ENCODE data around the gene MRPL20. TPM values are rescaled to one million over a fixed set of nuclear protein-coding genes. Genes with fewer than 3 reads are reported as not detected.

Gene MRPL20
- total and polyA plus RNA-seq, 2 donors (not counting 3 experiments of a cell fraction or from before 2014, with no cell fraction given) = 134 to 152 TPM

GRCh38 chr1:1425753-1426495 lies 18.8 kb upstream of the MRPL20 start:
- Histone ChIP-seq H2AFZ (ENCODE audit: low read depth, low read length) (no peak overlapping the region), H3K4me1 (ENCODE audit: control insufficient read depth, extremely low read depth, insufficient read depth, low read length) (peaks cover 10% of the 10 kb centered on the region), H3K27me3 (ENCODE audit: control insufficient read depth in 2 of 2, insufficient read depth in 2 of 2, low read length in 2 of 2) (no peaks in the 10 kb centered on the region), H3K79me2 (ENCODE audit: control insufficient read depth, insufficient read depth, low read length) (no peaks in the 10 kb centered on the region), H3K9me3 (replicated peaks; ENCODE audit: control insufficient read depth, insufficient read depth, low read length) (no peaks in the 10 kb centered on the region), H4K20me1 (replicated peaks; ENCODE audit: control insufficient read depth, extremely low read depth, insufficient read depth, low read length) (no peaks in the 10 kb centered on the region), H3K36me3 (ENCODE audit: control insufficient read depth in 2 of 2, extremely low read depth in 1 of 2, insufficient read depth in 2 of 2, low read length in 2 of 2) (no peaks in the 10 kb centered on the region), H3K4me2 (ENCODE audit: insufficient read depth, low read length) (no peak overlapping the region), H3K9me1 (replicated peaks; ENCODE audit: control insufficient read depth, extremely low read depth, insufficient read depth, low read length) (no peaks in the 10 kb centered on the region), H3K27ac (ENCODE audit: insufficient read depth, low read depth, low read length) (no peak overlapping the region), H3K4me3 (replicated peaks in 1 of 3; ENCODE audit: insufficient read depth in 1 of 3, low read depth in 1 of 3, low read length in 3 of 3) (no peak overlapping the region), H3K9ac (replicated peaks; ENCODE audit: extremely low read depth, insufficient read depth, low read length) (no peak overlapping the region)
- POLR2A ChIA-PET = no interaction called here
- intact Hi-C loops (cut with micrococcal nuclease) = no loop called here
- no peak for TF ChIP-seq POLR2A (IDR thresholded peaks at IDR 0.05; ENCODE audit: low read depth, low read length)
- TF ChIP-seq FOS (IDR thresholded peaks at IDR 0.05; ENCODE audit: borderline replicate concordance, insufficient read depth, low read length) = no peak
- no peak for TF ChIP-seq CTCF (IDR thresholded peaks at IDR 0.05; ENCODE audit: extremely low read depth in 1 of 2, insufficient read depth in 1 of 2, low read depth in 1 of 2, low read length in 2 of 2)
- no peak for TF ChIP-seq EZH2 (IDR thresholded peaks at IDR 0.05; ENCODE audit: borderline replicate concordance, low read depth, low read length, severe bottlenecking)
- TF ChIP-seq MAX (IDR thresholded peaks at IDR 0.05; ENCODE audit: insufficient read depth, insufficient read length) = no peak
- no peak for TF ChIP-seq GATA2 (IDR thresholded peaks at IDR 0.05; ENCODE audit: insufficient read depth, insufficient read length, low read depth, low read length)
- TF ChIP-seq JUN (IDR thresholded peaks at IDR 0.05; ENCODE audit: borderline replicate concordance, insufficient read depth, insufficient read length, low read depth) = no peak
- TF ChIP-seq MYC (IDR thresholded peaks at IDR 0.05; ENCODE audit: low read depth, low read length) = no peak
- no peak for TF ChIP-seq POLR2AphosphoS5 (IDR thresholded peaks at IDR 0.05; ENCODE audit: insufficient read depth, low read depth, low read length)
- BruUV-seq (replicated peaks) = no TSS peak
- dilution Hi-C loops (cut with MboI; ENCODE audit: extremely low pct_ligation_motif_present, low sequenced_read_pairs) = no loop called here
- FAIRE-seq = no peak
- CTCF ChIA-PET = interaction anchor here (2.9 kb wide), 1 partner anchor 15 kb away, joined by 8 read pairs; no protein-coding TSS in a partner anchor
- DNase-seq (ENCODE audit: low read depth, low spot score) = no peak
